DND-41 (cell line): Measurements from ENCODE around the gene SLC14A1.

Source experiments
- CTCF ChIP-seq: IDR thresholded peaks from 2 replicates; pipeline ENCODE4 v1.5.1; 2012; ENCODE audit warnings: borderline replicate concordance, low read length, moderate library complexity, mild to moderate bottlenecking; ENCODE audit not compliant: poor library complexity, severe bottlenecking; ENCODE audit errors: extremely low read depth
- EZH2 ChIP-seq: IDR thresholded peaks from 3 replicates; pipeline ENCODE4 v1.6.1; 2012; ENCODE audit warnings: borderline replicate concordance, low read depth, mild to moderate bottlenecking, moderate library complexity, low read length, inconsistent platforms; ENCODE audit not compliant: severe bottlenecking

- TF ChIP-seq CTCF (peak; percentile 83), EZH2 (no peak)
Observed at GRCh38 chr18:45722899-45723298, 1.1 kb upstream of the SLC14A1 start.
